NCI-H2227 (cell line): ENCODE measurements around the gene CCNT2.
"Not testable (repeated sequence)": the region's sequence is repeated elsewhere in the genome, so short reads cannot be mapped to it uniquely, and the experiment has no call there.

ENCODE experiments used
- DNase-seq: peaks from one replicate; lab custom pipeline; 2025; ENCODE audit not compliant: unreplicated experiment; lab: John Stamatoyannopoulos, UW

Gene CCNT2

DNA sequence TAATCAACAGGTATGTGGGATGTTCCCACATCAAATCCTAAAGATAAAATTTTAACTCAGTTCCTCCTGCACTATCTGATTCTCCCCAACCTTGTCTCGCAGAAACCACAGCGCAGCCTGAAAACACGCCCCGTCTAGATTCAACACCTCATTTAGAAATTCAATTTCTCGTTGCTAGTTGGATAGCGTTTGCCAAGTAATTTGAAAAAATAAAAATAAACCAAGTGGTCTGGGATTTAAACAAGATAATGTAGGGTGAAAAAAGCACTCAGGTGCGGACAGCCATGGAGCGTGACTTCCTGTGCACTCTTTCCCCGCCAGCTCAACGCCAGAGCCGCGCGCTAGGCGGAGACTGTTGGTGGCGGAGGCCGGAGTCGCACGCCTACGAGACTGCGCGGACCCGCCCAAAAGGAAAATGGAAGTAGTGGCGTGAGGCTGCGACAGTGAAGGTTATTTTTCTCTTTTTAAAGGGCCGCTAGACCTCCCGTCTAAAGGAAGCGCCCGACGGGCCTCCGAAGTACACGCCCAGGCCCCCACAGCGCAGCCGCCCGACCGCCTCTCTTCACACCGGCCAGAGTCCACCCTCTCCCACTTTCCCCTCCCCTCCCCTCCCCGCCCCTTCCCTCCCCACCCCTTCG, 615 bp upstream of the CCNT2 start:
- peak; percentile 99 for DNase-seq

DNA sequence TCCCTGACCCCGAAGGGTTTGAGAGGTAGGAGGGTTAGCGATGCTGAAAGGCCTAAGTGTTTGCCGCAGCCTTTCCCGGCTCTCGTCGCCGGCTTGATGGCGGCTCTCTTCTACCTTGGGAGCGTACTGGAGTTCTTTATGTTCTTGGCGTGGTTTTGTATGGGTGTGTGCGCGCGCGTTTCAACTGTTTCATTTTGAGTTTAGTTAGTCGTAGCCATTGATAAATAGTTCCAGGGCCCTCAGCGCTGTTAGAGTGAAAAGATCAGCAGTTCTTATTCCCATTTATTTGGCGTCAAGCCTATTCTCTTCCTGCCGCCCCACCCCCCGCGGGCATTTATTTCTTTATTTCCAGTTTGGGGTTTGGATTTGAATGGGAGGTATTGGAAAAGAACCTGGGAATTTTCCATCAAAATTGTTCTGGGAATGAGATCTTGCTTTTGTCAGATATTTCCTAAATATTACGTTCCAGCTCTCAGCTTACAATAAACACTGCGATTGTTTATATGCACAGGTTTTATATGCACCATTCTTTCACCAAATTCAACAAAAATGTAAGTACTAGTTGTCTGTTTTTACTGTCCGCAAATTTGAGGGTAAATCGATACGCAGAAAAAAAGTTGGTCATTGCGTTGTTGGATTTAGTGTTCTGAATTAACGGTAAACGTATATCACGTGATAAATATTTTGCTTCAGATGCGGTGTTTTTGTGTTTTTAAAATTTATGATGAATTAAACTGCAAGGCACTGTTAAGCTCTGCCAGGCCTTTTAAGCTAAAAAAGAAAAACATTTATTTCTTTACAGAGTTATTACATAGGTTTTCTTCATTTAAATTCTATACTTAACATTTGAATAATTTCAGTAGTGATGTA, 954 bp downstream of the CCNT2 start:
- peak; percentile 63 for DNase-seq

DNA sequence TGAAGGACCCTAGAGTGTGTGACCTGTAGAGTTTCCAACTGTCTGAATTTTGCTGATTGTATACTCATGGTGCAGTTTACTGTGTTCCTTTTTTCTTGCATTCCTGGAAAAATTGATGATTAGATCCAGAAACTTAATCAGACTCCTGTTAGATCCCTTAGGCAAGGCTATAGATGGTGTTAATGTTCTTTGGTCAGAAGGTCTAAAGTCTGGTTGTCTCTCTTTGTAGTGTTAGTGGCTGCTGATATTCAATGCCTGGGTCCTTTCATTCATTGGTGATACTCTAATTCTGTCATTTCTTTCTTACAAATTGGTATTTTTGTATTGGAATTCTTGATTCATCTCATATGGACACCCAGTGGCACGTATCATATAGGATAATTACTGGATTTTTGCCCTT, 6.3 kb downstream of the CCNT2 start:
- no peak for DNase-seq

DNA sequence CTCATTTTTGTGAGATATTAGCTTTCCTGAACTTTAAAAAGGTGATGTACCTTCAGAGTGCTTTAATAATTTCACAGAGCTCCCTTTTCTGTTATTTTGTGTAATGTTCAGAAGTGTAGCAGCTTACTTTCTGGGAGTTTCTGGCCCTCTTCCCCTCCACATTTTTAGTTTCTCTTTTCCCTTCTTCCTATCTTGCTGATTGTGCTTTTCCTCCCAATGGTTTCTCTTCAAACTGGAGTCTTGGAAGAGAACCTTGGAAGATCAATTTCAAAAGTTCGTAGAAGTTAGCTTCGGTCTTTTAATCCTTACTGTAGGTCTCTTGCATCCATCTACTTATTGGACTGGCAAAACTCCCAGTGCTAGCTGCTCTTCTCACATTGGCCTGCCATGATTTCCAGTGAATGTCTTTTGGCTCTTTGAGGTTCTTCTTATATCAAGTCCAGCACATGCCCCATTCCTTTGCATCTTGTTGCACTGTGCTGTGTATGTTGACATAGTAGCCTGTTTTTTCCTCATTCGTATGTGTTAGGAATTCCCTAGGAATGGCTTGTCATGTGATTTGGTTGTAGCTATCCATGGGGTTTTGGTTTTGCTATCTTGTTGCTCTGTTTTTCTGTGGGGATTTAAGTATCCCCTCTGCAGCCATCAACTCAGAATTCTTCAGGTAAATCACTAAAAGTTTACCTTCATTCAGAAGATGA, 7.8 kb downstream of the CCNT2 start:
- DNase-seq: no peak

DNA sequence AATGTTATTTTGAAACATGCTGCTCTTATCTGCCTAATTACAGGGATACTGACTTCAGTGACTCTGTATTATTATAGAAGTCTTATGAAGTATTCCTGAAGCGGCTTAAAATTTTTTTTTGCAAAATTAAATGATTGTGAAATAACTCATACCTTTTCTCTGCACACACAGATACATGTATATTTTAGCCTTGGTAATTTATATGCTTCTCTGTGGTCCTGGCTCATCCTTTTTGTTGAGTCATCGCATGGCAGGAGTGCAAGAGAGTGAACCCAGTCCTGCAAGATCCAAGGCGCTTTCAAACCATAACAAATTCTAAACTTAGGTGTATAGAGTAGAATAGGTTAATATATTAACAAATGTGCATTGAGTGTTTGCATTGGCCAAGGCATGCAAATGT, 8.6 kb downstream of the CCNT2 start:
- DNase-seq: no peak

DNA sequence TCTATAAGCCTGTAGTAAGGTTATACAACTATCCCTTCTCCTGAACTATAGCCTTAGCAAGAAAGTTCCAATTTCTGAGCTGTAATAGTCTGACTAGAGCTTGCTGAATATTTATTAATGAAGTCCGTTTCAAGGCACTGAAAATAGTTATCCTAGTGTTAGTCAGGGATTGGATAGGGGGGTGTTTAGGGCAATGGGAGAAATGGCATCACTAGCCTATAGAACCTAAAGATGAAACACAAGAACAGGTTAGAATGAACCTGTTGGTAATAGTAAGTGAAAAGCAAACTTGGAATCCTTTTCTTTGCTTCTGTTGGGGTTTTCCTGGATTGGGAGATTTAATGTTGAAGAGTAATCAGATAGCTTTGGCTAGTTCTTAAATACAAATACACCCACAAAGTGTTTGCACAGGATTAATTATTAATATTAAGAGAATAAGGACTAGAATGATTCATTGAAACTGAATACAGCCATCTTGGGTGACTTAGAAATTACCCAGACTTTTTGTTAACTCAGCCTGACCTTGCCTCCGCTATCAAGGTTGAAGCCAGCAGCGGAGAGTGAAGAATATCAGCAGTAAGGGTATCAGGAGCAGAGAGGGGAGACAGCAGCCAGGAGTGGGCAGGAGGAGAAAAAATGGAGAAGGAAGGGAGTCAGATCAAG, 14.4 kb downstream of the CCNT2 start:
- no peak for DNase-seq

DNA sequence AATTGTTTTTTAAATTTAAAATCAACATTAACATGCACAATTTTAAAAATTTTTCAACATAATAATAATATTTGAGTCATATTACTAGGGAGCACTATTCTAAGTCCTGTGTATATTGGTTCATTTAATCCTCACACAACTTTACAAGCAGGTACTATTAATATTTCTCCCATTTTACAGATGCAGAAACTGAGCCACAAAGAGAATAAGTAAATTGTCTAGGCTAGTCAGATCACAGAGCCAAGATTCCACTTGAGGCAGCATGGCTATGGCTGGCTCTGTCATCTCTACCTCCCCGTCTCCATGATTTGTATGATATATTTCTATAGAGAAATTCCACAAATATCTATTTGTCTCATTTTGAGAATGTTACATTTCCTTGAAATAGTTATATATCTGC, 15.1 kb downstream of the CCNT2 start:
- DNase-seq: no peak

DNA sequence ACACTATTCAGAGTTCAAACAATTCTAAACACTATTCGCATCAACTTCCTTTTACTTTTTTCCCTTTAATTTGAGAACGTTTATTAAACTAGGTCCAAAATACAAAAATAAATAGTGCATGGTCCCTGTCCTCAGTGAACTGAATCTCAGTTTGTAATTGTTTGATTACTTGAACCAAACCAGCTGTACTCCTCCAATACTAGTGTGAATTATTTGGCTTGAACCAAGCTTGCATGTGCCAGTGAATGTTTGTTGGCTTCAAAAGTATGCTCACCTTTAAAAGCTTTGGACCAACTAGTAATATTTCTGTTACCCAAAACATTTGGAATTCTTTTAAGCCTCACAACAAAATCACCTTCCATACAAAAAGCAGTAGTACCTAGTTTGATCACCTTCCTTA, 15.5 kb downstream of the CCNT2 start:
- DNase-seq: no peak

DNA sequence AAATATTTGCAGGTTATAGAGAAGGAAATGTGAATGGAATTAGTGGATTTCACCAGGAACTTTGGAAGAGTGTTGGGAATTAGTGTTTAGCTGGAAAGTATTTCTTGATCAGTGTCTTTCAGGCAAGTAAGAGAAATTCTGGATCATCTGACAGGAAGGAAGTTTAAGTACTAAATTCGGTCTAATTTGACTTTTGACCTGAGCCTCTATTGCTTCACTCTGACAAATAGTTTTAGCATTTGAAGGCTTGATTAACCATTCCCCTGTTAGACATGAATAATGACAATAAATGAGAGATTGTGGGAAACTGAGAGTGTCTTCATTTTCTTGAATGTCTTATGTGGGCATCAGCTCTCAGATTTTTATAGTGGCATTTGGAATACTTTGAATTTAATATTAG, 16.0 kb downstream of the CCNT2 start:
- no peak for DNase-seq

DNA sequence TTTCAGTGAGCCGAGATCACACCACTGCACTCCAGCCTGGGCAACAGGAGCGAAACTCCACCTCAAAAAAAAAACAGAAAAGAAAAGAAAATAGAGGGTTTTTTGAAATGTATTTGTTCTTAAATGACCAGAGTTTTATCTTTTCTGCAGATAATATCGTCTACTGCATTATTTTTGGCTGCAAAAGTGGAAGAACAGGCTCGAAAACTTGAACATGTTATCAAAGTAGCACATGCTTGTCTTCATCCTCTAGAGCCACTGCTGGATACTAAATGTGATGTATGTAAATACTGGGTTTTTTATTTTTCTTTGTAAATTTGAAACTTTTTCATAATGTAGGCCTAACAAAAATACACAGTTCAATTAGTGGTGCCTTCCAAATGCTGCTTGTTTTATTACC, 18.1 kb downstream of the CCNT2 start:
- DNase-seq: no peak

DNA sequence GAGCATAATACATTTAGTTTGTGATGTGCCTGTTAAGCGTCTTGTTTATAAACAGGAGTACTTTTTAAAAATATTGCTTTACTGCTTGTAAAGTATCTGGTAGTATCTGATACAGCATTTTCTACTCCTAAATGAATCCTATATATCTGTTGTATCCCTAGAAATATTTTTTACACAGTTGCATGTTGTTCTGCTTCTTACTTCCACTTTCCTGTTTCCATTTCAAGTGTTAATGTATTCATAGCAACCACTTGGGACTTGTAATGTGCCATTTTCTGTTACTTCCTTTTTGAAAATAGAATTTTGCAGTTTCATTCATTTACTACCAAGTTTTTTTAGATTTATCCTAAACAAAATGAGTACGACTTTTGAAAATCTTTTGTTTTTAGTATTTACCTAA, 24.9 kb downstream of the CCNT2 start:
- no peak for DNase-seq

DNA sequence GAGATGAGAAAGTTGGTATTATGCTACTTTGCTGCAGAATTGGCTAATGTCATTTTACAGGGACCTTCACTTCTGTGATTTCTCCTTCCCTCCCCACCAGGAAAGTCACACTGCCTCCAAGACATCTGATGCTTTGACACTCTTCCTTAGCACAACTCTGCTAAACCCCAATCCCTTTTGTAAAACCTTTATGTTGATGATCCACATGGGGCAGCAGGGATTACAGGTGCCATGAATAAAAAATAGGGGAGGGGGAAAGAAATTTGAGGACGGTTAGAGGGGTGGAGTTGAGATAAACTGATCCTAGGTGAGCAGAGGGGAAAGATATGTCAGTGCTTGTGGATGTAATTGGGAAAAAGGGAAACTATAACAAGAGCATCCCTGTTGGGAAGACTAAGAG, 26.4 kb downstream of the CCNT2 start:
- no peak for DNase-seq

DNA sequence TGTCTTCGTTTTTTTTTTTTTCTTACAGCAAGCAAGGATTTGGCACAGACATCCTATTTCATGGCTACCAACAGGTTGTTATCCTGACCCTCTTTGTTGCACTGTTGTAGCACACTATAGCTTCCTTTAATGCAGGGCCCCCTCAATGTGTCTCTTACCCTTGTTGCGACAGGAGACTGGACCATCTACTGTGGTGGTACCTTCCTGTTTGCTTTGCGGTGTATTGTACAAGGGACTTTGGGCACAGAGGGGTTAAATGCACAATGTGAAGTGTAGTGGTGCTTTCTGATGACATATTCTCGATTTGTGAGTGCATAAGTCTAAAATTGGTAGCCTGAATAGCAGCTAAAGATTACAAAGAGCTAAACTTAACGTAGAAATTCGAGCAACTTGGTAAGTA, 27.5 kb downstream of the CCNT2 start:
- DNase-seq: no peak

DNA sequence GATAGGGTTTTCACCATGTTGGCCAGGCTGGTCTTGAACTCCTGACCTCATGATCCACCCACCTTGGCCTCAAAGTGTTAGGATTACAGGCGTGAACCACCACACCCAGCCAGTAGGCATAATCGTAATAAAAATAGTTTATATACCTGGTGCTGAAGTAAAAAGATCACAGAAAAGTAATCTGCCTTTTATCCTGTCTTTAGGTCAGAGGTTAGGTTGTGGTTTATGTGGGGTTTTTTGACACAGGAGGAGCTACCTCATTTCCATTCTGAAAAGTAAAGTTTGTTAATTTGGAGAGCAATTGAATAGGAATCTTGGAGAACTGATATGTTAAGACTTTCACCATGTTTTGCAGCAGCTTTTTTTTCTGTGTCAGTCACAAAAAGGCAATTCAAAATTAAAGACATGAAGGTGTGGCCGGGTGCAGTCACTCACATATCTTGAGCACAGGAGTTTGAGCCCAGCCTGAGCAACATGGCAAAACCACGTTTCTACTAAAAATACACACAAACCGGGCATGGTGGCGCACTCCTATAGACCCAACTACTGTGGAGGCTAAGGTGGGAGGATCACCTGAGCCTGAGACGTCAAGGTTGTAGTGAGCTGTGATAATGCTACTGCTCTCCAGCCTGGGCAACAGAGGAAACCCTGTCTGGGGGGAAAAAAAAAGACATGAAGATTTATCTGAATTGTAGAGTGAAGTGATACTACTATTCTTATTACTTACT, 31.5 kb downstream of the CCNT2 start:
- DNase-seq: no peak

DNA sequence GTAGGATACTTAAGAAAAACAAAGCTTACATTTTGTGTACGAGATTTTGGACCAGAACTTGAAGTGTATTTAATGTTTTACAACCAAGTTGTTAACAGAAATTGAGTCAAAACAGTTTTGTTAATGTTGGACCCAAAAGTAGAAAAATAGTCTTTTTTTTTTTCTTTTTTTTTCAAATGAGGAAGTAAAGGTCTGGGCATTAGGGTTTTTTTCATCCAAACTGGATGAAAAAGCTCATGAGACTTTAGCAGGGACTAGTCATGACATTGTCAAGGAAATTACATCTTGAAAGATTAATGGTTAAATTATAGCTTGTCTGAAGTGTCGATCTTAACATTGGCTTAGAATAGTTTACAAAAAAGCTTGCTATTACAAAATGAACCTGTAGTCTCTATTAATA, 32.3 kb downstream of the CCNT2 start:
- DNase-seq: no peak

DNA sequence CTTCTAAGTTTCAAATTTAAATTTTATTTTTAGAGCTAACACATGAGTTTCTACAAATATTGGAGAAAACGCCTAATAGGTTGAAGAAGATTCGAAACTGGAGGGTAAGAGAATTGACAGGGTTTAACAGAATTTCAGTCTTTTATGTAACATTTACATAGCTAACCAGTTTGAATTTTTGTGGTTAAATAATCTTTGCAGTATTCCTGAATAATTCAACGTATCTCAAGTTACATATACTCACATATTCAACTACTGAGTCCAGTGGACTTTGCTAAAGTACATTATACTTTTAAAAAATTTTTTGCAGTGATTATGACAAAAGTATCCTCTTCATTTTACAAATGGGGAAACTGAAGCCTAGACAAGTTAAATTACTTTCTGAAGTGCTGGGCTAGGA, 34.0 kb downstream of the CCNT2 start:
- DNase-seq: no peak

DNA sequence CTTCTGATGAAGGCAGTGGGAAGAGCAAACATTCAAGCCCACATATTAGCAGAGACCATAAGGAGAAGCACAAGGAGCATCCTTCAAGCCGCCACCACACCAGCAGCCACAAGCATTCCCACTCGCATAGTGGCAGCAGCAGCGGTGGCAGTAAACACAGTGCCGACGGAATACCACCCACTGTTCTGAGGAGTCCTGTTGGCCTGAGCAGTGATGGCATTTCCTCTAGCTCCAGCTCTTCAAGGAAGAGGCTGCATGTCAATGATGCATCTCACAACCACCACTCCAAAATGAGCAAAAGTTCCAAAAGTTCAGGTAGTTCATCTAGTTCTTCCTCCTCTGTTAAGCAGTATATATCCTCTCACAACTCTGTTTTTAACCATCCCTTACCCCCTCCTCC, 35.4 kb downstream of the CCNT2 start:
- no peak for DNase-seq

DNA sequence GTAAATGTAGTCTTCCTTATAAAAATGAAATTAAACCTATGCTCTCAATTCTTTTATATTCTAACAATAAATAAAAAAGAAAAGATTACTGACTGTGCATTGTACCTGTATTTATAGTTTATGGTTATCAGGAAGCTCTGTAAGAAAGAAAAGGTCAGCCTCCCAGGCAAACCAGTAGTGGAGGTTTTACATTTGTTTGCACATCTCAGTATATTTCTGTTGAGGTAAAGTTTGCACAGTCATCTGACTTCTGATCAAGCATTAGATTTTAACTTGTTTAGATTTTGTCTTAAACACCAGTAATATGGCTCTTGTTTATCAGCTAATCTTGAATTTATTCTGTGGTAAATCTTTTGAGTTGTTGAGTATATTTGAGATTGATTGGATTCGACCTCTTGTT, 37.1 kb downstream of the CCNT2 start:
- DNase-seq: no peak

DNA sequence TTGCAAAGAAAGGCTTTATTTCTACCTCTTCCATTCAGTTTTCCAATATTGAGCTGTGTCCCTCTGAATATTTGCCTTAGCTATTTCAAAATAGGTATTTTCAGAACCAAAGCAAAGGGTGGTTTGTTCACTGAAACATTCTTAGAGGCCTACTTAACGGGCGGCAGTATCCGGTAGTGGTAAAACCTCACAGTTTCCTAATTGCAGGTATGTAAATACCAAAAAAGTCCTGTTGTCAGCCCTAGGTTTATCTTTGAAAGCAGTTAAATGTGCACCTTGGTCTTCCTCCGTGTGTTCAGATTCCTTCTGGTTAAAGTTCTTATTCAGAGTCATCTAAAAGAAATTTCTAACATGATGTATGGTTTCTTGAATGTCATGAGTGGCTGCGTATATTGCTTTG, 38.9 kb downstream of the CCNT2 start:
- DNase-seq: no peak

DNA sequence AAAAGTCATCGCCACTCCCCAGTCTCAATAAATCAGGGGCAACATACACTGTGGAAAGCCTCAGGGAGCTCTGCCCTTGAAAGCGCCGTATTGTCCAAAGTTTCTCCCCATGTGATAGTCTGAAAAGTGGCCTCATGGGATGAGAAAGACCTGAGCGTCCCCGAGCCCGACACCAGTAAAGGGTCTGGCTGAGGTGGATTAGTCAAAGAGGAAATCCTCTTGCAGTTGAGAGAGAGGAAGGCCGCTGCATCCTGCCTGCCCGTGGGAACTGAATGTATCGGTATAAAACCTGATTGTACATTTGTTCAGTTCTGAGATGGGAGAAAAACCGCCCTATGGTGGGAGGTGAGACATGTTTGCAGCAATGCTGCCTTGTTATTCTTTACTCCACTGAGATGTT, 48.5 kb downstream of the CCNT2 start:
- DNase-seq: not testable (repeated sequence)
